ENCODE results near the gene PLCZ1.
"Not testable (repeated sequence)": the region's sequence is repeated elsewhere in the genome, so short reads cannot be mapped to it uniquely, and the experiment has no call there.

The PLCZ1 gene

DNA sequence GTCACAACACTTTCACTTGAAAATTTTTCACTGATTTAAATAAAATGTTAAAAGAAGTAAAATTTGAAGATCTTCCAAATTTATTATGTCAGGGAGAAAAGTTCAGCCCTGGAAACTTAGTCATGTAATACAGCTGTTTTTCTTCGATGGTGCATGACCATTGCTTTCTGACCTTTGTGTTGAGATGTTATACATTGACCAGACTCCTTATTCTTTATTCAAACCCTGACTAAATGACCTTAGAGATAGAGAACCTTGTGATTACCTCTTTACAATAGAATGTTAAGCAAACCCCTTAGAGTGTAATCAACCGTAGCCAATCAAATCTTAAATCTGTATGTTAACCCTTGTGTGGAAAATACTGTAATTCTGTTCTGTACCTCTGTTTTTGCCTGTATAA lies 34.5 kb downstream of the PLCZ1 start:
- no peak for DNase-seq

DNA sequence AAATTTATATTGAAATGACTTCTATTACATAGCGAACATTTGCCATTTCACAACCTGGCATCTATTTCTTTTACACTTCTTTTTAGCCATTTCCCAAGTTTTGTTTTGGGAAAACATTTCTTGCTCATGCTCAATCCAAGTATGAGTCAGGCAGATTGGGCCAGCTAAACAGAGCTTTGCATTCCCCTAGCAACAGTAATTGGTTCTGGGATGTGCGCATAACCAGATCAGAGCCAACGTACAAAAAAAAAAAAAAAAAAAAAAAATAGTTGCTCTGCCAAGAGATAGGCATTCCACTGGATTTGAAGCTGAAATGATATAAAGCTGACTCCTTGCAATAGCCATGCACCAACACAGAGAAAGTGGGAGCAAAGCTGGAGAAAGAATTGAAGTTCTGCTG lies 37.5 kb downstream of the PLCZ1 start:
- DNase-seq: no peak

GRCh38 chr12:18696971-18697602 lies 40.7 kb downstream of the PLCZ1 start:
- no peak for DNase-seq

- DNase-seq: not testable (repeated sequence)
Measured at GRCh38 chr12:18693986-18694385, 43.8 kb downstream of the PLCZ1 start.

- DNase-seq: no peak
Measured at GRCh38 chr12:18690653-18691052, 47.2 kb downstream of the PLCZ1 start.

GRCh38 chr12:18689771-18690170 lies 48.0 kb downstream of the PLCZ1 start:
- no peak for DNase-seq

DNA sequence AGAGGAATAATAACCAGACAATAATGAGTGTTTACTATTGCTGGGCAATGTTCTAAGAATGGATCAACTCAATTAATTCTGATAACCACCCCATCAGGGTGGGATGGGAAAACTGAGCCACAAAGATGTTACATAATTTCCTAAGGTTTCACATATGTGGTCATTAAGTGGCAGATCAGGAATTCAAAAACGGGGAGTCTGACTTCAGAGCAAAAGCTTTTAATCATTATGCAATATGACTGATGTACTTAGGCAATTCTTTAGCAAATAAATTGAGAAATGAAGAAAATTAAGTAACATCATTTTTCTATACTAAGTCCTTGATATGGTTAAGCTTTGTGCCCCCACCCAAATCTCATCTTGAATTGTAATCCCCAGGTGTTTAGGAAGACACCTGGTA lies 53.4 kb downstream of the PLCZ1 start:
- no peak for DNase-seq

- DNase-seq: no peak
Measured at GRCh38 chr12:18683327-18684013, 54.3 kb downstream of the PLCZ1 start.

- no peak for DNase-seq
Measured at GRCh38 chr12:18681818-18682217, 56.0 kb downstream of the PLCZ1 start.

GRCh38 chr12:18676996-18677588 lies 60.7 kb downstream of the PLCZ1 start:
- no peak for DNase-seq

- no peak for DNase-seq
Measured at GRCh38 chr12:18676141-18676540, 61.7 kb downstream of the PLCZ1 start.

GRCh38 chr12:18658829-18659228 lies 79.0 kb downstream of the PLCZ1 start:
- no peak for DNase-seq

DNA sequence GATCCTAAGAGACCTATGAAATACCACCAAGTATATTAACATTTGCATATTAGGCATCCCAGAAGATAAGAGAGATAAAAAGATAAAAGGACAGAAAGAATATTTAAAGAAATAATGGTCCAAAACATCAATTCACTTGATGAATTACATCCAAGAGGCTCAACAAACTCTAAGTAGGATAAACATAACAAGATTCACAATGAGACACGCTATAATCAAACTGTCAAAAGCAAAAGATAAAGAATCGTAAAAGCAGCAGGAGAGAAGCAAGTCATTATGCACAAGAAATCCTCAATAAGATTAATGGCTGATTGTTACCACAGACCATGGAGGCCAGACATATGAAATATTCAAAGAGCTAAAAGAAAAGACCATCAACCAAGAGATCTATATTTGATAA lies 79.6 kb downstream of the PLCZ1 start:
- no peak for DNase-seq

DNA sequence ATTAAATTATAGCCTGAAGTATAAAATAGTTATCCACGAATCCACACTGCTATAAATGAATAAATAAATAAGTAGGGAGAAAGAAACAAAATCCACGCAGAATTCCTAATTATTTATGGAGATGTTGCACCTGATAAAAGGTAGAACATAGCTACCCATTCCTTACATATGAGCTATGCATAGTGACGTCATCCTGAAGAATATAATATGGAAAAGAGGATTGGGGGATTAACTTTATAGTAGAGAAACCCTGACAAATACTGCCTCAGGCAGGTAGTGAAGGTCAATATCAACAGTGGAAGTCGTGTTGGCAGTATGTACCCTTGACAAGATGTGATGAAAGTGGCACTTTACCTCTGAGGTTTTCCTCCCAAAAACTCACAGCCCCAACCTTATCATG lies 82.5 kb downstream of the PLCZ1 start:
- DNase-seq: no peak

DNA sequence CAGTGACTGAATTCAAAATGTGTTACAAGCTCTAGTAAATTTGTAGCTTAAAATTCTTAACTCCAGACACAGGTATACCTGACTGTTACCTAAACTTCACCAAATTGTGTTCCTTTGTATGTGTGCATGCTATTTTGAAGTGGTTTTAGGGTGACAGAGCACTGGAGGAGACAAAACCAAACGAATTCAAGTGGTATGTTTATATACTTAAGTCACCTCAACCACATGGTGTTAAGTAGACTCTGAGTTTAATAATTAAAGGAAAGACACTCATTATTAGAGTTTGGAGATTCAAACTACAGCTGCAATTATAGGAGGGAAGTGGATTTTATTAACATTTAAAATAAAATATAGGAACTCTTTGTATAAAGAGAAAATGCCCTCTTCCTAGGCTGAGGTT lies 84.3 kb downstream of the PLCZ1 start:
- no peak for DNase-seq

DNA sequence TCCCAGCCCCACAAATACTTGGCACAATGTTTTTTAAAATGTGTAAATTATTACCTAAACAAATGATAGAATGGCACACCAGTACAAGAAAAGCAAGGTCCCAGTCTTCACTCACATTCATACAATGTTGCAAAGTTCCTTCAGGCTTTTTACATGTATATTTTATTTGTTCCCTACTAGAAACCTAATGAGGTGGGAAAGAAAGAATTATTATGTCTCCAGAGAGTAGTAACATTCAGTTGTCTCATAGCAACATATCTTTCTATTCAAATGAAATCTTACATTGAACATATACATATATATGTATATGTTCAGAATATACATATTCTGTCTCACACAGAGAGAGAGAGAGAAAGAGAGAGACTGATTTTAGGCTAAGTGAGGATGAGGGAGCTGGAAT lies 85.2 kb downstream of the PLCZ1 start:
- DNase-seq: no peak

DNA sequence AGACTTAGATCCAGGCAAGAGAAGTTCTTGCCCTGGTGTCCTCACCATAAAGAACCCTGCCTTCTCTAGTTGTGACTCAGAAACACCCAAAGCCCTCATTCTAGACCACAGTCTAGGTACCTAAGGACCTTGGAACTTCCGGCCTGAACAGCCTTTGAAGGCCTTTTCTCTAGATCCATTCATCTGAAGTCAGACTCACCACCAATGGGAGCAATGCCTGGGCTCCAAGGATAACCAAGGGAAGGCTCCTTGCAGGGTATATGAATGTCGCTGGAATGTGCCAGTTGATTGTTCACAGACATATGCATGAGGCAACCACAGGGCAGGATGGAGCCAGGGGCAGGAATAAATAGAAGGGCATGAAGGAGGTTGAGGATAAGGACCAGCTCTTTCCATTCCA lies 86.3 kb downstream of the PLCZ1 start:
- no peak for DNase-seq

DNA sequence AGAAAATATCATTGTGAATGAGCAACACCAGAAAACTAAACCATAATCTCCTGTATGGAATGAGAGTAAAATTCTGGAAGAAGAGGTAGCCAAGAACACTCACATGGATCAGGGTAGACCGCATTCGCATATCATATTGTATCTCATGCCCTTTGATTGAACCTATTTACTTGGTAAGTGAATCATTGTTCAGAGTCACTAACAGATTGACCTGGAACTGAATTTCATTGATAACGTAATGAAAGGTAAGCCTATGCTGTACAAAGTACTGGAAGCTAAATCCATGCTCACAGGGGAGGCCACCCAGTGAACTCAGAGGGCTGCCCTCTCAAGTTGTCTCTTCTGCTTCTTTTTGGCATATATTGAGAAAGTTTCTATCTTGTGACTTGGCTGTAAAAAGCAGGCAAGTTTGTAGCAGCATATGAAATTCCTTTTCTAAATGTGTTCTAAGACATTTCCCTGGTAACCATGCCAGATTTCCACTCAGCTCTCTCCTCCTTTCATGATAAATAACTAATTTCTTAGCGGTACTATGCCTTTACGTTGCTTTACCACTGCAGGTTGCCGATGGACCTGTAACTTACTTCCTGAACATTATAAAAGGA lies 91.4 kb downstream of the PLCZ1 start:
- no peak for DNase-seq

DNA sequence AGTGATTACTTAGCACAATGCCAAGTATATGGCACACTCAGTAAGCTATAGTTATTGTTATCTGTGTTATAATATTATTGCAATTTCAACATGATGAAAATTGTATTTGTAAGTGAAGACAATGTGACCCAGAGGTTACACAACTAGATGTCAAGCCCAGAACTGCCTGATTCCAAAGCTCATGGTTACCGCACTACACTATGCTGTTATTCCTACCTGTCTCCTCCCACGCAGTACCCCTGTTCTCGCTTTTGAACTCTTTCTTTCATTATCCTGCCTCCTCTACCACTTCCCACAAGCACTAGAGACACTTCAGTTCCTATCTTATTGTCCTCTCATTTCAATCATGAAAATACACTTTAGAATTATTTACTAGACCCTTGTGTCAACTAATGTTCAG lies 93.2 kb downstream of the PLCZ1 start:
- no peak for DNase-seq

DNA sequence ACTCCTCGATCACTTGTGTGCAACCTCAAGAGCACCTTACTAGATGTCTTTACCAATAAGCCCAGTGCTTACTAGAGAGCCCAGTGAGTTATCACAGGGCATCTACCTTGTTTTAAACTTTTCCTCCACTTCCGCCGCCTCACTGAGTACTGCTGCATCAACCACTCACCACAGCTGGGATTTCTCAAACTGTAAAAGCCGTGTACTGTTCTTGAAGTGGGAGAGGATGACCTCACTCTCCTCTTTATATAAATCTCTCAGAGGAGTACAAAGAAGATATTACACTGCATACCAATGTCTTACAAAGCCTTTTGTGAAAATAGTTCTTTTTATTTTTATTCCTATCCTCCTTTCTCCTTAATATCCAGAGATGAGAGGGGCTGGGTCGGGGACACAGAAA lies 94.1 kb downstream of the PLCZ1 start:
- no peak for DNase-seq

DNA sequence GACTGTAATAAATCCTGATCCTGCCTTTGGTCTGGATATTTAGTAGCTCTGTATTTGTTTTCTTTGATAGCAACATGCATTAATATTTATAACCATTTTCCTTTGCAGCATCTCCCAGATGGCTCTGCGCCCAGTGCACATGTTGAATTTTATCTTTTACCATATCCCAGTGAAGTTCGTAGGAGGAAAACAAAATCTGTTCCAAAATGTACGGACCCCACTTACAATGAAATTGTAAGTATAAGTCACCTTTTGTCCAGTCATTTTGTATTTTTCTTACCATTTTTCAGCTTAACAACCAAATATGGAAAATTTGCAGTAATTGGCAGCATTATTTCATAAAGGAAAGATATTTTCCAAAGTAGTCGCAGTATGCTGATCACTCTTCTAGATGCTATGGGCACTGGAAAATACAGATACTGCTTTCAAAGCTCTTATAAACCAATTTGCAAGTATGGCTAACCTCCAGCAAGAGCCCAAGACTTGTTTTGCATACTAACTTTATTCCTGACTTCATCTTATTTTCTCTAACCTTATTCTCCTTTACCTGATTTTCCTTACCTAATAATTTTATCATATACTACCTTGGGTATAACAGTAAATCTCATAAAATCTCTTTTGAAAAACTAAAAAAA lies 97.4 kb downstream of the PLCZ1 start:
- DNase-seq: no peak

DNA sequence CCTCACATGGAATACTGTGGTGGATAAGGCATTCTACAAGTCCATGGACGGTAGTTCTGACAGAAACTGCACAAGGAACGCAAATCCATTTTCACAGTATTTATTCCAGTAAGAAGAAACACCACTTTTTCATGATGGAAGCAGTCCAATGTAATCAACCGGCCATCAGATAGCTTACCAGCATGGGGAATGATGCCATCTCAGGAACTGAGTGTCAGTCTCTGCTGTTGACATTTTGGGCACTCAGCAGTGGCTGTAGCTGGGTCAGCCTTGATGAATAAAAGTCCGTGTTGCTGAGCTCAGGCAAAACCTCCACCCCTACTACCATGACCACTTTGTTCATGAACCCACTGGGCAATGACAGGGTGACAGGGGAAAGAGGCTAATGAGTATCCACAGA lies 103.4 kb downstream of the PLCZ1 start:
- DNase-seq: no peak

Measured in stimulated activated CD4-positive, alpha-beta T cell treated with anti-CD3 and anti-CD28 coated beads, Interleukin-2, amount 100 ng/mL, for 48 hours (primary cell).